Stimulated activated CD8-positive, alpha-beta memory T cell treated with anti-CD3 and anti-CD28 coated beads, Interleukin-7, amount 100 ng/mL, for 48 hours (primary cell): Measurements from ENCODE around the gene HNRNPF.

ENCODE experiments used
- DNase-seq, 2 donors: peaks; one replicate each; pipeline ENCODE4 v3.0.0-alpha.2; 2020; ENCODE audit warnings: low read depth in 1 of 2; ENCODE audit errors: extremely low read depth in 1 of 2

The HNRNPF gene

DNA sequence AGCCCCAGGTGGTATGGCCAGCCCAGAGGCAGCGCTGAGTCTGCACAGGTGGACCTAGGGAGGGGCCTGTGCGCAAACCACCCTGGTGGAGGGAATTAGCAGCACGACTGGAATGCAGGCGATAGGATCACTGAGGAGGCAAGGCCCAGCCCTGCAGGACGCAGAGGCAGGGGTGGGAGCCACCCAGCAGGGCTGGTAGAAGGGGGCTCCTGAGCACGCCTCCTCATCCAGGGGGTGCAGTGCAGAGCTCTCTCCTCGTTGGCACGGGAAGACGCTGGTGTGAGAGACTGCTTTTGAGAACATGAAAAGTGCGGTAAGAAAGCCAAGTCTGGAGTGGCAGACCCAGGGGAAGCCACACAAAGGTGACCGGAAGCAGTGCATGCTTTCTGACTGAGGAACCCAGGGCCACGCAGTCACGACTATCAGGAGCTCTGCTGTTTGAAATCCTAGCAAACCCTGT is 31.5 kb downstream of the HNRNPF start:
- no peak for DNase-seq

DNA sequence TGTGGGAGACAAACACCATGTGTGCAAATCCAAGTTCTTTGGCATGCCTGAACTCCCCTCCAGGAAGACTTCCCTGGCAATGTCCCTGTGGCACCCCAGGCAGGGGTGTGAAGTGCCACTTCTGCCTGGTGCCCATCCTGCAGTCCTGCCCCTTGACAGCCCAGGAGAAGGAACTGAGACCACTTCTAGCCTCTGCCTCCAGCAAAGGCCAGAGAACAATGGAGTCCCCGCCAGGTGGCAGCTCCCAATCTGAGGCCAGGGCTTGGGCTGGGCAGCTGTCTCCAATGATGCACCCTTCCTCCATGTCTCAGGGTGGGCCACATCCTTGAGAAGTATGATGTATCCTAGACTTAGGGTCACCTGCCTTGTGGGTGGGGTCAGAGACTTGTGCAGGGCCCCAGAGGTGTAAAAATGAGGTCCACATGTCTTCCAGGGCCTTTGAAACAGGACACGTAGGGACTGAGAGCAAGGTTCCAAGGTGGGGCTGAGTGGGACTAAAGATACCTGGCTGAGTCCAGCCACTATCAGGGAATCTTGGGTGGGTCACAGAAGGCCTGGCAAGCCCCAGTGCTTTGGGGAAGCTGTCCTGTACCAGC is 32.1 kb downstream of the HNRNPF start:
- no peak for DNase-seq

- no peak for DNase-seq
Measured at GRCh38 chr10:43376046-43376635, 32.8 kb downstream of the HNRNPF start.

GRCh38 chr10:43375401-43376020 is 33.5 kb downstream of the HNRNPF start:
- DNase-seq, result no peak

- no peak for DNase-seq
Measured at GRCh38 chr10:43374194-43374593, 34.8 kb downstream of the HNRNPF start.

DNA sequence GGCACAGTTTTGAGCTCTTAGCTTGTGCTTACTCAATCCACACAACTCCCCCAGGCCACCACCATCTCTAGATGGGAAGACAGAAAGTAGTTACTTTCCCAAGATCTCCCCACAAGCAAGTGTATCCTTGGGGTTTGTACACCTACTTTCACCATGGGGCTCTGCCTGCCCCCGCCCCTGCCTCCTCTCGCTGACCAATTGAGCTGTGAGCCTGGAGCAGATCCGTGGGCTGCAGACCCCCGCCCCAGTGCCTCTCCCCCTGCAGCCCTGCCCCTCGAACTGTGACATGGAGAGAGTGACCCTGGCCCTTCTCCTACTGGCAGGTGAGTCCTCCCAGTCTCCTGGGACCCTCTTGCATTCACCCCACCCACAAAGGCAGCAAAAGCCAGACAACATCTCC is 35.5 kb downstream of the HNRNPF start:
- DNase-seq, result no peak

DNA sequence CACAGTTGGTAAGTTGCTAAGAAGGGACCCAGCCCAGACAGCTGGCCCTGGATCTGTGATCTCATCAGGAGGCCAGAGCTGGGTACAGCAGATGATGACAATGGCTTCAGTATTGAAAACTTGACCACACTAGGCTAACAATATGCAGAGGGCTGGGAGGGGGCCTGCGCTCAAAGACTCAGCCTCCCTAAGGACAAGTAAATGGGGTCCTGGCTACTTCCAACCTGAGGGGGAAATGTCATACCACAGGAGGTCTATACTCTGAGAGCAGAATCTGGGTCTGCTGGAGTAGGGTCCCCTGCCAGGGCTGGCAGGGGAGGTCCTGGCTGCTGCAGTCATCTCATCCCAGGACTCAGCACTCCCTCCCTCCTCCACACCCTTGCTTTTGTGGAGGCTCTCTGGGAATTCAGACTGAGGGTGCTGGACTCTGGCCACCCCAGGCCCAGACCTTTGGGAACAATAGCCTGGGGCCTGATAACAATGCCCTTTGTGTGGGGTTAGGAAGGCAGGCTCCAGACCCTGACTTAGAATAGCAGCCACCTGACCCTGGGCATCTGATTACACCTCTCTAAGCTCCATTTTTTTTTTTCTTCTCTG is 36.1 kb downstream of the HNRNPF start:
- DNase-seq, result no peak

DNA sequence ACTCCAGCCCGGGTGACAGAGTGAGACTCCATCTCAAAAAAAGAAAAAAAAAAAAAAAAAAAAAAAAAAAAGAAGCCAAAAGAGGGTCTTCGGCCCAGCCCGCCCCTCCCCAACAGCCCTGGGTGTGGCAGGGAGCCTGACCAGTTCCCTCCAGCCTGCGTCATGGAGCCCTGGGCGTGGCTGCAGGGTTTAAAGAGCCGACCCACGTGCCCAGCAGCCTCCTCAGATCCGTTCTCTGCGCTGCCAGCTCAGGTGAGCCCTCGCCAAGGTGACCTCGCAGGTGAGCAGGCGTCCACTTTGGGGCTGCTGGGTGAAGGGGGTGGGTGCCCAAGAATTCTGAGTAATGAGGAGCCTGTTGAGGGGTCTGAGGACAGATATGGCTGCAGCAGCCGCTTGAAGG is 37.6 kb downstream of the HNRNPF start, which contains the start of gene FXYD4:
TSS of gene FXYD4 (plus strand) at position 219 of the 400 bp plus-strand sequence. CDS start 2,111 bp downstream, outside the sequence.
- no peak for DNase-seq

- no peak for DNase-seq
Measured at GRCh38 chr10:43370671-43371215, 38.2 kb downstream of the HNRNPF start.

- no peak for DNase-seq
Measured at GRCh38 chr10:43369921-43370320, 39.1 kb downstream of the HNRNPF start.

DNA sequence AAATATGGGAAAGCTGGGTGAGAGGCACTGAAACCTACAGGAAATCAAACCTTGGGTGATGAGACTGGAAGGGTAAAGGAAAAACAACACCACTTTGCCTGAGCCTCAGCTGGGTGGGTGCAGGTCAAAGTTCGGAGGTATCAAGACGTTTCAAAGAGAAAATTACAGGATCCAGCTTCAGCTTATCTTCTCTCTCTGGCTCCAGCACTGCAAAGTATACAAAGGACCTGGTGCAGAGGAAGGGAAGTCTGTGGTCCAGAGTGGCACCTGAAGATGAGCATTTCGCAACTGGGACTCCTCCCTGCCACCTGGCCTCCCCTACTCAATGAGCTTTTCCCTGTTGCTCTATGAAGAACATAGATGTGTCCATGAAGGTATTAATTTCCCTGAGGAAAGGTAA is 44.0 kb downstream of the HNRNPF start:
- no peak for DNase-seq

DNA sequence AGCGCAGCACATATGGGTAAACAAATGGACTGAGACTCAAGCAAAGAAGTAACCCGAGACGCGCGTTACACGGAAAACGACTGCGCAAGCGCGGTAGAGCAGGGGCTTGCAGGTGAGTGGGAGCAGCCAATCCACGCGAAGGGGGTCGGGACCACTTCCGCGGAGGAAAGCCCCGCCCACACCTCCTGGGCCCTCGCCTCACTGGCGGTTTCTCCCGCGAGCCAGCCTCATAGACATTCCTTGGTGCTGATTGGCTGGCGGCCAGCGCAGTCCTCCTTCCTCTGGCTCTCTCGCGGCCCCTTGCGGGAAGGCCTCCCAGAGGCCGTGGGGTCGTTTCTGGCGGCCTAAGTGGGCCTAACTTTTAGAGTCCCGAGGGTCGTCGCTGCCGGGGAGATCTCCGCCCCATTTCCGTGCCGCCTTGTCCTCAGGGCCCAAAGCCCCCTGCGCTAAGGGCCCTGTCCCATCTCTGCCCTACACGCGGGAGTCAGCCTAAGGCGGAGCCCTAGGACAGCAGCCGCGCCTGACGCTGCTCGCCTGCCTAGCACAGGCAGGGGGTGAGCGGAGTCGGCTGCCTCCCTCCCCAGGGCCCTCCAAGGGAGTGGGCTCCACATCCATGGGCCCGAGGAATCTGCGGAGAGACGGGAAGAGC is 46.7 kb downstream of the HNRNPF start:
- peak; percentile 91 to 100 for DNase-seq

DNA sequence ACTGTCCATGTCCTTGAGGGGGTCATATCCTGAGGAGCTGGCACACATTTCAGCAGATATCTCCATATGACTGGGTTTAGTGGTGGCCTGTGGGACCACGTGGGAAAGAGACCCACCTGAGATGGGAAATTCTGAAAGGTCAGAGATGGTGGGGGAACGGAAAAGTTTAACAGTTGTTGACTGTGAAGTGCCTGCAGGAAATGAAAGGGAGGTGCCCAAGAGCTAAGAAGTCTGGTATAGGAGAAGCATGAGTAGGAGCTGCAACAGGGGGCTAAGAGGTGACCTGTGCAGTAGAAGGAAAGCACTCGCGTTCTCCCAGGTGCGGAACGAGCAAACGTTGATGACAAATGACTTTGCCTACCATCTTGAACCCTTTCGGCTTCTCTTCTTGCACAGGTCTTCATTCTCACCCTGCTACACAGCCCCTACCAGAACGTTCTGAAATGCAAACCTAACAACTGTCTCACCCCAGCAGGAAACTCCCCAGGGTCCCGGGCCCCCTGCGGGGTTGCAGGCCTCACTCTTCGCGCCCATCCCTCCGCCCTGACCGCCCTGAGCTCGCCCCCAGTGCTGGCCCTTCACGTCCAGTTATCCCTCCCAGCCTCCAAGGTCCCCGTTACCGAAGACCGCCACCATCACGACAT is 47.3 kb downstream of the HNRNPF start:
- DNase-seq, result no peak

DNA sequence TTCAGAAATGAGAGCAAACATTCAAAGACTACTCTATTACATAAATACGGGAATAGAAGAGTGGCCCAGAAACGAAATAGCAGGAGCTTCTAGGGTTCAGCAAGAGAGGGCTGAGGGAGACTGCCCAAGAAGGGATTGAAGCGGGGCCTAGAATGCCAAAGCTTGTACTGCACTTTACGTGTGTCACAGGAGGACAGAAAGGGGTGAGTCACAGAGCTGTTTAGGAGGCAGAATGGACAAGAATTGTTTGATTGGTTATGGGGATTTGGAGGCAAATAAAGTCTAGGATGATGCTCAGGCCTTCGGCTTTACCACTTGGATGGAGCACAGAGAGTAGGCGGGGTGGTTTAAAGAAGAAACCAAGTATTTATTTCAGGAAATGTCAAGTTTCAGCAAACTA is 48.9 kb downstream of the HNRNPF start:
- DNase-seq, result no peak

- DNase-seq, result peak in 1 of 2 donors; percentile 28
Measured at GRCh38 chr10:43355749-43356371, 53.1 kb downstream of the HNRNPF start.

- no peak for DNase-seq
Measured at GRCh38 chr10:43354879-43355380, 54.1 kb downstream of the HNRNPF start.

DNA sequence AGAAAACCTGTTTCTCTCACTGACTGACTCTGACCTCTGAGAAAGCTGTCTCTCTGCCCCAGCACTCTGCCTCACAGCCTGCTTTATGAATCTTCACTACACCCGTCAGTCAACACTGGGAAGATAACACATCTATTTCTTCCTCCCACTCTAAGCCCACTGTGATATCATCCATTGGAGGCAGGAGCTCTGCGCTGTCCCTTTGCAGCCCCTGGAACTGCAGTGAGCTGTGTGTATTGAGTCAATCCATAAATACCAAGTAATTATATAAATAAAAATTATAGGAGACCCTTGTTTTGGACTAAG is 54.7 kb downstream of the HNRNPF start:
- no peak for DNase-seq

DNA sequence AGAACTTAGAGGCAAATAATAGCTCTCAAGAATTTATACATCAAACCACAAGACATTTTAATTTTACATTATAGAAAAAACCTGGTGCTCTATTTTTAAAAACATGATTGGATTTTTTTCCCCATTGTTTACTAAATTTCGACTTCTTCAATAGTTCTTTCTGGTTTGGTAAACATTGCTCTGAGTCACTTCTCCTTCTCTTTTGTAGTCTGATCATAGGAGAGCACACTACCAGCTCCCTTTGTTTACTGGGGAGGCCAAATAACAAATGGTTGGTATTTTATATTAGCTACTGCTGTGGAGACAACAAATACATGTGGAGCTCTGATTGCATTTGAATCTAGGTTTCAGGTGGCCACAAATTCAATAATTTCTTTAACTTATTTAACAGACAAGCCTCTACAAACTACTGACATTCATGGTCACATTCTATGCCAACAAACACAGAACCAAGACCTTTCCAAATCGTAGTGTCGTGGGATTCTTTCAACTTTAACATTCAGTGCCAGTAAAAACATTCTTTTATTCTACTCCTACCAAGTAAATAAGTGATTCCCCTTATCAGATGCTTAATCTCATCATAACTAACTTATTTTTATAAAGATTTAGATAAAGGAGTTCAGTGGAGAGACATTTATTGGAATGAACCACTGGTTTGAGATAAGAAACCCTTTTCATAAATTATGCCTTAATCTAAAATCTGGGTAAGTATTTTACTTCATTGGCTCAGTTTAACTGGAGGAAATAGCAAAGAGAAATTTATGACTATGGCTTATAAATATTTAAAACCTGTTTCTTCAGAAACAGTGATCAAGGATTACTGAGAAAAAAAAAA is 55.3 kb downstream of the HNRNPF start:
- DNase-seq, result no peak

- DNase-seq, result no peak
Measured at GRCh38 chr10:43352951-43353350, 56.0 kb downstream of the HNRNPF start.
